Epithelial cell of proximal tubule (primary cell): ENCODE results near the gene DCPS. TPM values are rescaled to one million over a fixed set of nuclear protein-coding genes. Genes with fewer than 3 reads are reported as not detected.

Experiments
- DNase-seq: peaks from one replicate; pipeline ENCODE4 v3.0.0-alpha.2; 2011; ENCODE audit warnings: low read depth
- H3K4me3 ChIP-seq: 2 replicates; pipeline ENCODE4 v1.5.1; 2011; ENCODE audit warnings: low read depth, mild to moderate bottlenecking, low read length
- CTCF ChIP-seq: conservative IDR thresholded peaks from 2 replicates; pipeline ENCODE4 v1.5.1; 2012; ENCODE audit warnings: low read depth, mild to moderate bottlenecking, low read length
- total RNA-seq: library from RNA; depleted of rRNA; stranded (reverse); fragments of >200 nt; gene quantifications from 2 replicates; pipeline ENCODE4 v1.2.3, GENCODE V29; 2015

The DCPS gene
- total RNA-seq, 1 donor from 2014 or later, result 17.2 TPM

- H3K4me3 ChIP-seq, result no peak overlapping the region
- no peak for DNase-seq
- no peak for TF ChIP-seq CTCF
These were observed 10.0 kb downstream of the DCPS start for GRCh38 chr11:126313826-126314225.

- DNase-seq, result no peak
- no peak overlapping the region for H3K4me3 ChIP-seq
- TF ChIP-seq CTCF, result no peak
These were observed 13.5 kb downstream of the DCPS start for GRCh38 chr11:126317432-126317755.

- TF ChIP-seq CTCF, result no peak
- no peak overlapping the region for H3K4me3 ChIP-seq
- no peak for DNase-seq
These were observed 14.1 kb downstream of the DCPS start for GRCh38 chr11:126317756-126318573.

GRCh38 chr11:126318574-126319373 lies 14.9 kb downstream of the DCPS start:
- no peak for TF ChIP-seq CTCF
- H3K4me3 ChIP-seq, result no peak overlapping the region
- DNase-seq, result no peak

- no peak for TF ChIP-seq CTCF
- no peak overlapping the region for H3K4me3 ChIP-seq
- DNase-seq, result no peak
These were observed 15.5 kb downstream of the DCPS start for GRCh38 chr11:126319374-126319740.

GRCh38 chr11:126322996-126323395 lies 19.1 kb downstream of the DCPS start:
- H3K4me3 ChIP-seq, result no peak overlapping the region
- TF ChIP-seq CTCF, result no peak
- no peak for DNase-seq
